SK-N-MC (cell line): Measurements from ENCODE around the gene NEMP2.

Source experiments
- FOXP2 ChIP-seq: optimal IDR thresholded peaks from 2 replicates; pipeline ENCODE3; 2011; ENCODE audit warnings: mild to moderate bottlenecking, moderate library complexity; ENCODE audit not compliant: insufficient read depth; ENCODE audit errors: extremely low read length, control extremely low read depth
- POLR2AphosphoS5 ChIP-seq: IDR thresholded peaks from 2 replicates; pipeline ENCODE4 v1.6.1; 2012; ENCODE audit warnings: mild to moderate bottlenecking, low read depth, low read length, borderline replicate concordance

DNA sequence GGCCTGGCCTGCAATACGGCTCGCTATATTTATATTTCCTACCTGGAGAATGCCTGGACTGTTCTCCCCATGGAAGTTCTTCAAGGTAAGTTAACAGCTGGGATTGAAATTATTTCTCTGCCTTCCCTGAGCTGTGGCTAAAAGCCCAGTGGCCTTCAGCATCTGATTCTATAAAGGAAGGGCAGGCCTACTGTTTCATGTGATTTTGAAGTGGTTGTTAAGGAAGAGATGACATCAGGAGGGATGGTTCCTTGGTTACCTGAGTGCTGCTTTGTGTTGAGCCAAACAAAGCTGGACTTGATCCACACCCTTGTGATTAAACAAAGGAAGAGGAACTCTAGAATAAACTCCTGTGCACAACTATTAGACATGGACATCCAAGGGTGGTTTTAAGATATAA lies 64.8 kb downstream of the NEMP2 start:
- TF ChIP-seq POLR2AphosphoS5 (no peak), FOXP2 (no peak)
